HepG2 (cell line): ENCODE data around the gene SPTBN4. TPM values are rescaled to one million over a fixed set of nuclear protein-coding genes. Genes with fewer than 3 reads are reported as not detected.

Experiments used
- HIVEP1 ChIP-seq: sonication (generic); formaldehyde crosslinking; IDR thresholded peaks from 2 replicates; pipeline ENCODE4 v1.4.0; 2020; ENCODE audit warnings: mild to moderate bottlenecking, missing genetic modification reagents
- HMGXB4 ChIP-seq, 2 experiments: sonication (generic) in 1 of 2; formaldehyde crosslinking in 1 of 2; IDR thresholded peaks; 2 replicates each; pipeline versions ENCODE4 v1.4.0 to v1.6.1; 2018 to 2020; ENCODE audit warnings: missing genetic modification reagents in 2 of 2, borderline replicate concordance in 1 of 2, low read depth in 1 of 2, mild to moderate bottlenecking in 1 of 2, missing biosample characterization in 1 of 2
- HNRNPLL ChIP-seq: fragments of 200-400 bp; formaldehyde crosslinking; IDR thresholded peaks from 2 replicates; pipeline ENCODE4 v1.6.1; 2017; ENCODE audit warnings: mild to moderate bottlenecking, low read depth, low read length; ENCODE audit not compliant: poor library complexity, severe bottlenecking
- LRRFIP1 ChIP-seq: sonication (generic); formaldehyde crosslinking; conservative IDR thresholded peaks from 2 replicates; pipeline ENCODE4 v1.4.0; 2020; ENCODE audit warnings: missing genetic modification reagents
- NAIF1 ChIP-seq: sonication (generic); formaldehyde crosslinking; IDR thresholded peaks from 2 replicates; pipeline ENCODE4 v1.5.0; 2020; ENCODE audit warnings: mild to moderate bottlenecking, missing genetic modification reagents, borderline replicate concordance
- ZNF276 ChIP-seq: sonication (generic); formaldehyde crosslinking; IDR thresholded peaks from 2 replicates; pipeline ENCODE4 v1.4.0; 2020; ENCODE audit warnings: mild to moderate bottlenecking, low read depth, missing genetic modification reagents
- ZNF562 ChIP-seq: sonication (generic); formaldehyde crosslinking; IDR thresholded peaks from 2 replicates; pipeline ENCODE4 v1.8.0; 2022; ENCODE audit warnings: missing genetic modification reagents, borderline replicate concordance
- polyA plus RNA-seq, 8 experiments: library from polyadenylated mRNA; depleted of rRNA in 3 of 8; stranded (reverse) in 7 of 8; unstranded in 1 of 8; fragments of >200 nt; fragmentation: Illumina TruSeq in 4 of 8; extraction: Trizol in 4 of 8; gene quantifications; 2 replicates each; pipeline versions ENCODE4 v1.2.1 to v1.2.3, GENCODE V29; 2011 to 2016; ENCODE audit warnings: low read depth in 4 of 8, missing spikeins in 1 of 8, mixed read lengths in 1 of 8; ENCODE audit not compliant: insufficient read depth in 1 of 8
- total RNA-seq, 5 experiments: library from RNA; depleted of rRNA; stranded (reverse); fragments of >200 nt; fragmentation: Illumina TruSeq; extraction: Trizol; gene quantifications; 2 replicates each; pipeline ENCODE4 v1.2.3, GENCODE V29; 2016; ENCODE audit warnings: low read depth in 1 of 5
- TF ChIP-seq, protein P1 (sequence below): sonication (generic); formaldehyde crosslinking; IDR thresholded peaks from 2 replicates; pipeline ENCODE4 v1.5.0; 2020; ENCODE audit warnings: mild to moderate bottlenecking, missing genetic modification reagents
- TF ChIP-seq, protein P2 (sequence below): sonication (generic); formaldehyde crosslinking; IDR thresholded peaks from 2 replicates; pipeline ENCODE4 v1.5.1; 2020; ENCODE audit warnings: mild to moderate bottlenecking, missing genetic modification reagents, moderate library complexity

SPTBN4 gene
- total and polyA plus RNA-seq, 2 of the 13 experiments (the other 11 are each of a cell fraction or from before 2014, with no cell fraction given), result 0.11 TPM

DNA sequence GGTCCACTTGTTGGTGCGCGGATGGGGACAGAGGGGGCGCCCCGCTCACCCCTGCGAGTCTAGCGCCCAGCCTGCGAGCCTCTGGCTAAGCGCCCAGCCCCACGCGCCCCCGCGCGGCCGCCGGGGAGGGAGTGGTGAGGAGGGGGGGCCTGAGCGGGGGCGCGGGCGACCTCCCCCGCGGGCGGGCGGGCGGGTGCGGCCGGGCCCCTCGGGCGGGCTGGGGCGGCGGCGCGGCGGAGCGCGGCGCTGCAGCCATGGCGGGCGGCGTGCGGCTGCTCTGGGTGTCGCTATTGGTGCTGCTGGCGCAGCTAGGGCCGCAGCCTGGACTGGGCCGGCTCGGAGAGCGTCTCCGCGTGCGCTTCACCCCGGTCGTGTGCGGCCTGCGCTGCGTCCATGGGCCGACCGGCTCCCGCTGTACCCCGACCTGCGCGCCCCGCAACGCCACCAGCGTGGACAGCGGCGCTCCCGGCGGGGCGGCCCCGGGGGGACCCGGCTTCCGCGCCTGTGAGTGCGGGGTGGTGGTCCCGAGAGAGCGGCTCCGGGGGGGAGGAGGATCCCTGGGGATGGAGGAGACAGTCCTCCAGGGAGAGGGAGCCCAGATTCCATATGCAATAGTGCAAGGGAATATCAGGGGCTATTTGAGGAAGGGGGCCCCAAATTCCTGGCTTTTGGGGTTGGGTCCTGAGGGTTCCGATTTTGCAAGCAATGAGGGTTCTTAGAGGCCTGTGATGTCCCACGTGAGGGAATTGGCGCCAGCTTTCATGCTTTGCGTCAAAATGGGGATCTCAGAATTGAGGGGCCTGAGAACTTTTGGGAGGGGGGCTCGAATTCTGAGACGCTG lies 134.6 kb downstream of the SPTBN4 start, which contains the start of gene LTBP4 (continued):
- TF ChIP-seq HMGXB4 (CRISPR knock-in tag; IDR thresholded peaks at IDR 0.05; ENCODE audit: borderline replicate concordance in 1 of 2, low read depth in 1 of 2) (peak in 1 of 2 experiments; percentile 33; a peak in 1 of 4 replicates), NAIF1 (CRISPR knock-in tag) (no peak), HNRNPLL (peak; percentile 87), LRRFIP1 (CRISPR knock-in tag) (no peak), HIVEP1 (CRISPR knock-in tag) (no peak), ZNF276 (CRISPR knock-in tag) (no peak), ZNF562 (CRISPR knock-in tag) (no peak)
- TF ChIP-seq, protein P1, sequence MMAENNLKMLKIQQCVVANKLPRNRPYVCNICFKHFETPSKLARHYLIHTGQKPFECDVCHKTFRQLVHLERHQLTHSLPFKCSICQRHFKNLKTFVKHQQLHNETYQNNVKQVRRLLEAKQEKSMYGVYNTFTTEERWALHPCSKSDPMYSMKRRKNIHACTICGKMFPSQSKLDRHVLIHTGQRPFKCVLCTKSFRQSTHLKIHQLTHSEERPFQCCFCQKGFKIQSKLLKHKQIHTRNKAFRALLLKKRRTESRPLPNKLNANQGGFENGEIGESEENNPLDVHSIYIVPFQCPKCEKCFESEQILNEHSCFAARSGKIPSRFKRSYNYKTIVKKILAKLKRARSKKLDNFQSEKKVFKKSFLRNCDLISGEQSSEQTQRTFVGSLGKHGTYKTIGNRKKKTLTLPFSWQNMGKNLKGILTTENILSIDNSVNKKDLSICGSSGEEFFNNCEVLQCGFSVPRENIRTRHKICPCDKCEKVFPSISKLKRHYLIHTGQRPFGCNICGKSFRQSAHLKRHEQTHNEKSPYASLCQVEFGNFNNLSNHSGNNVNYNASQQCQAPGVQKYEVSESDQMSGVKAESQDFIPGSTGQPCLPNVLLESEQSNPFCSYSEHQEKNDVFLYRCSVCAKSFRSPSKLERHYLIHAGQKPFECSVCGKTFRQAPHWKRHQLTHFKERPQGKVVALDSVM (CRISPR knock-in tag), result no peak
- TF ChIP-seq, protein P2, sequence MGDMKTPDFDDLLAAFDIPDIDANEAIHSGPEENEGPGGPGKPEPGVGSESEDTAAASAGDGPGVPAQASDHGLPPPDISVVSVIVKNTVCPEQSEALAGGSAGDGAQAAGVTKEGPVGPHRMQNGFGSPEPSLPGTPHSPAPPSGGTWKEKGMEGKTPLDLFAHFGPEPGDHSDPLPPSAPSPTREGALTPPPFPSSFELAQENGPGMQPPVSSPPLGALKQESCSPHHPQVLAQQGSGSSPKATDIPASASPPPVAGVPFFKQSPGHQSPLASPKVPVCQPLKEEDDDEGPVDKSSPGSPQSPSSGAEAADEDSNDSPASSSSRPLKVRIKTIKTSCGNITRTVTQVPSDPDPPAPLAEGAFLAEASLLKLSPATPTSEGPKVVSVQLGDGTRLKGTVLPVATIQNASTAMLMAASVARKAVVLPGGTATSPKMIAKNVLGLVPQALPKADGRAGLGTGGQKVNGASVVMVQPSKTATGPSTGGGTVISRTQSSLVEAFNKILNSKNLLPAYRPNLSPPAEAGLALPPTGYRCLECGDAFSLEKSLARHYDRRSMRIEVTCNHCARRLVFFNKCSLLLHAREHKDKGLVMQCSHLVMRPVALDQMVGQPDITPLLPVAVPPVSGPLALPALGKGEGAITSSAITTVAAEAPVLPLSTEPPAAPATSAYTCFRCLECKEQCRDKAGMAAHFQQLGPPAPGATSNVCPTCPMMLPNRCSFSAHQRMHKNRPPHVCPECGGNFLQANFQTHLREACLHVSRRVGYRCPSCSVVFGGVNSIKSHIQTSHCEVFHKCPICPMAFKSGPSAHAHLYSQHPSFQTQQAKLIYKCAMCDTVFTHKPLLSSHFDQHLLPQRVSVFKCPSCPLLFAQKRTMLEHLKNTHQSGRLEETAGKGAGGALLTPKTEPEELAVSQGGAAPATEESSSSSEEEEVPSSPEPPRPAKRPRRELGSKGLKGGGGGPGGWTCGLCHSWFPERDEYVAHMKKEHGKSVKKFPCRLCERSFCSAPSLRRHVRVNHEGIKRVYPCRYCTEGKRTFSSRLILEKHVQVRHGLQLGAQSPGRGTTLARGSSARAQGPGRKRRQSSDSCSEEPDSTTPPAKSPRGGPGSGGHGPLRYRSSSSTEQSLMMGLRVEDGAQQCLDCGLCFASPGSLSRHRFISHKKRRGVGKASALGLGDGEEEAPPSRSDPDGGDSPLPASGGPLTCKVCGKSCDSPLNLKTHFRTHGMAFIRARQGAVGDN (CRISPR knock-in tag), result peak; percentile 44
